NCI-H524 treated with DMSO at 0.1 percent for 48 hours (cell line): ENCODE results near the gene DPEP3.
A peak's percentile ranks its signal among the peaks of the same experiment; 100 is the strongest.
"Not testable (repeated sequence)": the region's sequence is repeated elsewhere in the genome, so short reads cannot be mapped to it uniquely, and the experiment has no call there.

Experiments used
- DNase-seq: peaks from one replicate; lab custom pipeline; 2025; lab: John Stamatoyannopoulos, UW

DPEP3 gene

DNA sequence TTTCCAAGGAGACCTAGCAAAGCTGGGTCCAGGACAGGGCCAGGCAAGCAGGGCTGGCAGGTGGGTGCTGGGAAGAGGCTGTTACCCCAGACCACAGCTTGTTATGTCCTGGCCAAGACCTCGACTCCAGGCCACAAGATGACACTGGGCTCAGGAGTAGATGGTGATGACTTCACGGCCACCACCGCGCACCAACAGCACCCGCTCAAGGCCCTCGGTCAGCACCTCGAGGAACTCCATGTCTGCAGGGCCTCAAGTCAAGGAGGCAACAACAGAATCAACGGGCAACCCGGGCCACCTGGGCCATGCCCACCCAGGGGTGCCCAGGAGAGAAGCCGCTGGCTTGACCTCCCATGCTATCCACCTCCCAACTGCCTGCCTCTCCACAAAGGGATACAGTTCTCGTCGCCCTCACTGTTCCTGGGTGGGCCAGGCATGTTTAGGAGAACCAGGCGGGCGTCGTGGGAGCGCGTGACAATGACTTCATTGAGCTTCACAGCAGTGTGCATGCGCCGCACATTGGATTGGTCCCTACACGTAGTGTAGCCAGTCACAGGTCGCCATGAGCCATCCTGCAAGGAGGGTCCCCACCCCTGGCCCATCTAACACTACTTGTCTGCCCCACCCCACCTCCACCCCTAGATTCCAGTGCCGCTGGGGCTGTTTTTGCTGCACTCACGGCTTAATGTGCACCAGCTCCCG lies 35.5 kb downstream of the DPEP3 start:
- no peak for DNase-seq

DNA sequence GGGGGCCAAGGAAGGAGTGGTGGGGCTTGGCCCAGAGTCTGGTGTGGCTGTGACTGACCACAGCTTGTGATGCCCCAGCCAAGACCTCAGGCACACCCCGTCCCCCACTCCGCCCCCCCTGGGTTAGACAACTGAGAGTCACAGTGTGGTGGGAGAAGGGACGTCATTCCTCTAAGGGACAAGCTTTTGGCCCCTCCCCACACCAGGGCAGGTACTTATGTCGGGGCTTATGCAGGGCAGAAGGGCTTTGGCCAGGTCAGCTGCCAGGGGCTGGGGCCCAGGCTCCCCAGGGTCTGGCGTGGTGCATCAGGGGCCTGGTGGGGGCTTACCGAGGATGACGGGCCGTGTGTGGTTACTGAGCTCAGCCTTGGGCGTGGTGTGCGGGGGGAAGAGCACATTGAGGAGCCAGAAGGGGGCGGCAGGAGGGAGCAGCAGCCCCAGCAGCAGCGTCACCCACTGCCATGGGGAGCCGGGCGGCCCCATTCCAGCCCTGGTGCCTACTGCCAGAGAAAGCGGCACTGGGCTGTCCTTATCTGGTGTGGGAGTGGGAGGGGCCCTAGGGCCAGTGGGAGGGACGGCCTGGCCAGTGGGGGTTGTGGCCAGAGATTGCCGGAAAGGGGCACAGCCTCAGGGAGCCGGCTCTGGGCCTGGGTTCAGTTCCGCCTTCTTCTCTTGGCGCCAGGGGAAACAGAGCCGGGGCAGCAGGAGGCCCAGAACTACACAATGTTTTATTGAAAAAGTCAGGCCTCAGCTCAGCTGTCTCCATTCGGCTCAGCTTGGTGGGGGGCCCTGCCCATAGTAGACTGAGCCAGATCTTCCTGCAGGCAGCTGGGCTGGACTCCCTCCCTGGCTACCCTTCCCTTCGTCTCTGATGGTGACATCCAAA lies 36.4 kb downstream of the DPEP3 start, which contains the start of gene LCAT:
Gene LCAT (minus strand): TSS at position 502 of the 886 bp plus-strand sequence. CDS start 19 bp downstream, at position 483.
- no peak for DNase-seq

DNA sequence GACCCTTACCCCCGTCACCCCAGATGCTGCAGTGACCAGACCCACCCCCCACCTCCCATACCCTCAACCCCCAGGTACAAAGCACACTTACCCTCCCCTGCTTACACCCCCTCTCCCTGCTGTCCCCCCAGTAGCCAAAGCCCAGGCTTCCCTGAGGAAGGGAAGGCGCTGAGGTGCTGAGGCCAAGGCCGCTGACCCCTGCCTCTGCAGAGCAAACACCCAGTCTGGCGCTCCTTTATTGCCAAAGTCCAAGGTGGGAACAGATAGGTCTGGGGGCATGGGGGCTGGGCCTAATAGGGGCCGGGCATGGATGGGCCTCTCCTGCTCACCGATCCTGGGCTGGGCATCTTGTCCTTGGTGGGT lies 37.1 kb downstream of the DPEP3 start:
- DNase-seq: no peak

DNA sequence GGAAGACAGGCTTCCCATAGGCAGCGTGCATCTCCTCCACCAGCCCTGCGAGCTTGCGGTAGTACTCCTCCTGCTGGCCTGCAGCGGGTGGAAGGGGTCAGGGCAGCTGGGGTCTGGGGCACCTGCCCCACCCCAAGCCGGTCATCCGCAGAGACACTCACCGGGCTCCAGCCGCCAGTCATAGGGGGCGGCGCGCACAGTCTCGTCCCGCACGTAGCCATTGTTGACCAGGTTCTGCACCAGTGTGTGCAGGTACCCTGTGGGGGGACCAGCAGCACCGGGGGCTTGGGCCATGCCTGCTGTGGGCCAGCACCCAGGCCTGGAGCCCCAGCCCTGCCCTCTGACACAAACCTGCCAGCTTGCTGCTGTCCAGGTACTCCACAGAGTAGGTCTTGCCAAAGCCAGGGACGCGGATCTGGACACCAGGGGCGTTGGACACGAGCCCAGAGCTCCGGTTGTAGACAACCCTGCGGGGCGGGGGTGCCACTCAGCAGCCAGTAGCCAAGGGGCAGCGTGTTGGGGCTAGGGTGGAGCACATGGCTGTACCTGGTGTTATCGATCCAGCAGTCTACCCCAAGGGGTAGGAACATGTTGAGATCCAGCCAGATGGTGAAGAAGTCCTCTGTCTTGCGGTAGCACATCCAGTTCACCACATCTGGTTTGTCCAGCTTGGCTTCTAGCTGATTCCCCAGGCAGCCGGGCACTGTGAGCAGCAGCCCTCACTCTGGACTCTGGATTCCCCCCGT lies 37.6 kb downstream of the DPEP3 start:
- no peak for DNase-seq

DNA sequence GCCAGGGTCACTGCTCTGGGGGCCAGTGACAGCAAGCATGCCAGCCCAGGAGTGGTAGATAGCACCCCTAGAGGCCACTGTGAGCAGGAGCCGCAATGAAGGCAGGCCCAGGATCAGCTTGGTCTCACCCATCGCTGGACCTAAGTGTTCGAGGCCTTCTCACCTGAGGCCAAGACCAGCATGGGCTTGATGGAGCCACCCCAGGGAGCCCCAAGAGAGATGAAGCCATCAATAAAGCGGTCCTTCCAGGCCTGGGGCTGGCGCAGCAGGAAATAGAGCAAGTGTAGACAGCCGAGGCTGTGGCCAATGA lies 38.1 kb downstream of the DPEP3 start:
- no peak for DNase-seq

DNA sequence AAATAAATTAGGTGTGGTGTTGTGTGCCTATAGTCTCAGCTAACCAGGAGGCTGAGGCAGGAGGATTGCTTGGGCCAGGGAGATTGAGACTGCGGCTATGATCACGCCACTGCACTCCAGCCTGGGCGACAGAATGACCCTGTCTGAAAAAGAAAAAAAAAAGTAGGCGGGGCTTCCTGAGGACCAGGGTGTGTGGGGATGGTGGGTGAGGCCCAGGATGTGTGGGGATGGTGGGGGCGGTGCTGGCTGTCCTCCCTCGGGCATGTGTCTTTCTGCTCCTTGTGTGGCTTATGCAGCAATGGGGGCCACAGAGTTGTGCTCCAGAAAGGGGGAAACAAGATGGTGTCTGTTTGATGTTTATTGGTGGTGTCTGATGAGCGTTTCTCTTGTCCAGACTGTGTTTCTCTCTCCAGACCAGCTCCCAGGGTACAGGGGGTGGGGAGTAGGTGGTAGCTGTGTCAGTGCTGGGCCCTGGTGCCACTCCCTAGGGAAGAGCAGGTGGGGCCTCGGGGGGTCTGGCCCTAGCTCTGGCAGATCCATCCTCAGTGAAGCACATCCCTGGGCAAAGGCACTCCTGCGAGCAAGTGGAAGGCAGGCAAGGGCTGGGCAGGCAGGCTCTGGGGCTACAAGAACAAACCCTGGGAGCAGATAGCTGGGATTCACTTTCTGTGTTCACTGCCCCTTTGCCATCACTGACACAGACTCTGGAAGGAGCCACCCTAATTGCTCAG lies 38.7 kb downstream of the DPEP3 start:
- DNase-seq: no peak

DNA sequence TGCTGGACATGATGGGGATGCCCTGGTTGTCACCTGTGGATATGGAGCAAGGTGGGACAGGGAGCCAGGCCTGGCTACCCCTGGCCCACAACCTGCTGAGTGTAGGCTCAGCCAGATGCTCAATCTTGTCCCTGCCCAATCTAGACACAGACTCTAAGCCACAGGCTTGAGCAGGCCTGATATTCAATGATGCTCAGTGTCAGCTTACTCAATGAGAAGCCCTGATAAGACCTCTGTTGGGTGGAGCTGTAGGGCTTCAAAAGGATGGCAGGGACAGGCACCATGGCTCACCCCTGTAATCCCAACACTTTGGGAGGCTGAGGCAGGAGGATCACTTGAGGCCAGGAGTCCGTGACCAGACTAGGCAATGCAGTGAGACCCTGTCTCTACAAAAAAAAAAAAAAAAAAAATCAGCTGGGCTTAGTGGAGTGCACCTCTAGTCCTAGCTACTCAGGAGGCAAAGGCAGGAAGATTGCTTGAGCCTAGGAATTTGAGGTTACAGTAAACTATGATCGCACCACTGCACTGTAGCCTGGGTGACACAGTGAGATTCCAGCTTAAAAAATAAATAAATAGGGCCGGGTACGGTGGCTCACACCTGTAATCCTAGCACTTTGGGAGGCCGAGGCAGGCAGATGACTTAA lies 39.7 kb downstream of the DPEP3 start:
- no peak for DNase-seq

DNA sequence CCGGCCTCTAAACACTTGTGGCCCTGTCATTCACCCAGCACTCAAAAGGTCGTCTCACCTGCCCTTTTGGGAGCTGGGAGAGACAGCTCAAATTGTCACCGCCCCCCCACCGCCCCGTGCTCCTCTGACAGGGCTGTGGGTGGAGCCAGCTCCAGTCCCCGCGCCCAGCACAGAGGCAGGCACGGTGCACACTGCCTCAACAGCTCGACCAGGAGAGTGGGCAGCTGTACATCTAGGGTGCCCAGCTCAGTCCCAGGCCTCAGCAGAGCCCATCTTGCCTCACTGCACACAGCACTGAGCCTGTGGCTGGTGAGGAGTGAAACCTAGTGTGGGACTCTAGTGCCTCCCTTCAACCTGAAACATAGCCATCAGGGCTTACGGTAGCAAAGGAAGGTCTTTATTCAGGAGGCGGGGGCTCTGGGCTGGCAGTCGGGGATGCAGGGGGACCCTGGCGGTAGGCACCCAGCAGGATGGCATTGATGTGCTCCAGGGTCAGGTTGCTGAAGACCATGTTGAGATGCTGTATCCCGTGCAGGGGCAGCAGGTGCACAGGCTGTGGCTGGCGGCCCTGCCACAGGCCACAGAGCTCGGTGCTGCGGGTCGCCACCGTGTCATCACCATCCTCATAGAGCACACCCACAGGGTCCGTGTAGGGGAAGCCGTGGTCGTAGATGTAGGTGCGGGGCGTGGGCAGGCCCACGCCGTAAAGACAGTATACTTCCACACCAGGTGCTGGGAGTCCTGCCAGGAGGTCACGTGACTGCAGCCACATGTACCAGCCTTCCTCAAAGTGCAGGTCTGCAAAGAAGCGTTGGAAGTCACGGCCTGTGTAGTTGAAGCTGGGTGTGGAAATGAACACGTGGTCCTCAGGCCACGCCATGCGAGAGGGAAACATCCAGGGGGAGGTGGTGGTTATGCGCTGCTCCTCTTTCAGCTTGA lies 40.5 kb downstream of the DPEP3 start:
- no peak for DNase-seq

DNA sequence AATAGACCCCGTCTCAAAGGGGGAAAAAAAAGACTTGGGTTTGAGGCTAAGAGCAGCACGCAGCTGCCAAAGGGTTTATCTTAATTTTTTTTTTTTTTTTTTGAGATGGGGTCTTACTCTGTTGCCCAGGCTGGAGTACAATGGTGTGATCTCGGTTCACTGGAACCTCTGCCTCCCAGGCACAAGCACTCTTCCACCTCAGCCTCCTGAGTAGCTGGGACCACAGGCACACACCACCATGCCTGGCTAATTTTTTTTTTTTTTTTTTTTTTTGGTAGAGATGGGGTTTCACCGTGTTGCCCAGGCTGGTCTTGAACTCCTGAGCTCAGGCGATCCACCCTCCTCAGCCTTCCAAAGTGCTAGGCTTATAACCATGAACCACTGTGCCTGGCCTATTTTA lies 42.6 kb downstream of the DPEP3 start:
- not testable (repeated sequence) for DNase-seq

DNA sequence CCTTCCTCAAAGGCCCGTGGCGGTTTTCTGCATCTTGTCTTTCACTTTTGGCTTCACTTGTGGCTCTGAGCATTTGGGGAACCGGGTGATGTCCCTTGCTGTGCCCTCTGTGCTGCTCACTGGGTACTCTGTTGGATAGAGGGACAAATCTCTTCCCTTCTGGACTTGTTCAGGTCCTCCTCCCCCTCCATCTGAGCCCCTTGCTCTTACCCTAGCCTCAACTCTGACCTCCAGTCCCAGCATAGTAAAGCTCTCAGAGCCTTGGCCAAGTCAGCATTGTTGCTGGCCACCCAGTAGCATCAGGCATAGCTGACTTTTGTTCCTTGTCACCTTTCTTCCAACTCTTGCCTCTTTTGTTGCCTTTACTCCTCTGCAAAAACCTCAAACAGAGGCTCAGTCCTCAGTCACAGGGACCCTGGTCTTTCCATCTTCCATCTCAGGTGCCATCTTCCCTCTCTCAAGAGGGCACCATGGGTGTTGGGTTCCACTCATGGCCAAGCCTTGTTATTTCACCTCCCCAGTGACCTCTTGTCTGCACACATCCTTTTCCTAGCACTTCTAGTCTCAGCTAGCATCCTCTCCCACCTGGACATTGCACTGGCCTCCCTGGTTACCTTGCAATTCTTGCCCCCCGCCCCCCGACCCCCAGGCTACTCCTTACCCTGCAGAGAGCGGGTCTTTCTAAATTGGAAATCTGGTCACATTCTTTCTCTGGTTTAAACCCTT lies 43.3 kb downstream of the DPEP3 start:
- no peak for DNase-seq

DNA sequence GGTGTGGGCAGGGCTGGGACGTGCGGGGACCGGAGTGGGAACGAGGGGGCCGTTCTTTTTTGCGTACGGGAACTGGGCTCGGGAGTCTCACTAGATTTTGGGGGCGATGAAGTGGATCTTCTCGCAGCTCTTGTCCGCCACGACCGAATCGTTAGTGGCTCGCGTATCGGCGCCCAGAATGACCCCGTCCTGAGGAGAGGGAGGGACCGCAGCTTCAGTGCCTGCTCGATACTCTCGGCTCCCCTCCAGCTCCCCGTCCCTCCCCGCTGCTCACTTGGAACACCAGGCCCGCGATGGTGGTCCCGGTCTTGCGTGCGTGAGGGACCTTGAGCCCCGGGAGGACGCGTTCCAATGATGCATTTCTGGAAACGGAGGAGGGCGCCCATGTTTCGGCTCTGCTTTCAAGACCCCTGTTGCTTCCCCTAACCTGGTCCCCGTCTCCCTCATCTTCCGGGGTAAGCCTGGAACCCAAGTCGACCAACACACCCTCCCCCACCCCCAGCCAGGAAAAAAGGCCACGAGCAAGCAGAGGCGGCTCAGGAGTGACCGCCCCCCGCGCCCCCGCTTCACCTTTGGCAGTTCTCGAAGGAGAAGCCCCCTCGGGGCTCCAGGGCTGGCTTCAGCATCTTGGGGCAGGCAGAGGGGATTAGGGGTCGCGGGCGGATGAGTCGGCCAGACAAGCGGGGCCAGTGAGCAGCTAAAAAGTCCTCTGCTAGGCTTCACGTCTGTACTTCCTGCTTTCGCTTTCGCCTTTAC lies 44.0 kb downstream of the DPEP3 start, which contains the start of gene PSMB10:
Gene PSMB10 (minus strand): TSS at position 727 of the 756 bp plus-strand sequence. CDS start 101 bp downstream, at position 626.
- DNase-seq: no peak

DNA sequence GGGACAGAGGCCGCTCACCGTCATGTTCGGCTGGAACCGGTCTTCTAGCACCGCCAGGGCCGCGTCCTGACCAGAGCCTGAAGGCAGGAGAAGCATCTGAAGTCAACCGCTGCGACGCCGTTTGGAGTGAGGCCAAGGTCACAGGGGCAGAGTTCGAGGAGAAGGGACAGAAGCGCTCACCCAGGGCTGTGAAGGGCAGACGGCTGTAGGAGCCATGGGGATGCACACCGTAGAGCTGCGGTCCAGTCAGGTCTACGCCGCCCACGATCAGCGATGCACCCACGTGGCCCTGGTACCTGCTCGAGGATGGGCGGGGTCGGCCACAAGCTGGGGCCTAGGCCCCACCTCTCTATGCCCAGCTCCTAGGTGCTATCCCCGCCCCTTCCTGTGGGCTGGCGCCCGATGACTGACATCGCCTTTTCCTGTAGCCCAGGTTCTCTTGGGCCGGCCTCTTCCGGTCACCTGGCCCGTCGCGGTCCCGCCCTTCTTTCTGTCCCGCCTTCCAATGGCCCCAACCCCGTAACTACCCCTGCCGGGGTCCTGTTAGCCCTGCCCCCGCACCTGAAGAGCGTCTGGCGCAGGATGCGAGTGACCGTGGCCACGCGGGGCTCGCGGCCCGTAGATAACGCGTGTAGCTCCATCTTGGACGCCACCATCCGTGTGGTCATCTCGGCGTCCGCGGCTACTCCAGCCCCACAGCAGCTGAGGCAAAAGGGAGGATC lies 44.7 kb downstream of the DPEP3 start:
- DNase-seq: peak; percentile 88

DNA sequence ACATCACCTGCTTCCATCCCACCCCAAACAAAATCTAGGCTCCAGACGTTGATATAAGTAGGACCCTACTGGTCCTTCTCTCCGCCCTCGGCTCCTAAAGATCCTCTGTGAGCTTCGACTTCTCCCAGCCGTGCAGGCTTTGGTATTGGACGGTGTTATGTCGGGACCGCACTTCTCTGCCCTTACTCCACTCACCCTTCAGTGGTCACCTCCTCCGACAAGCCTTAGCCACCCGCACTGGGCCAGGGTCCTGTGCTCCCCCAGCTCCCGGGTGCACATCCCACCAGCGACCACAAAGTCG lies 45.2 kb downstream of the DPEP3 start:
- no peak for DNase-seq

DNA sequence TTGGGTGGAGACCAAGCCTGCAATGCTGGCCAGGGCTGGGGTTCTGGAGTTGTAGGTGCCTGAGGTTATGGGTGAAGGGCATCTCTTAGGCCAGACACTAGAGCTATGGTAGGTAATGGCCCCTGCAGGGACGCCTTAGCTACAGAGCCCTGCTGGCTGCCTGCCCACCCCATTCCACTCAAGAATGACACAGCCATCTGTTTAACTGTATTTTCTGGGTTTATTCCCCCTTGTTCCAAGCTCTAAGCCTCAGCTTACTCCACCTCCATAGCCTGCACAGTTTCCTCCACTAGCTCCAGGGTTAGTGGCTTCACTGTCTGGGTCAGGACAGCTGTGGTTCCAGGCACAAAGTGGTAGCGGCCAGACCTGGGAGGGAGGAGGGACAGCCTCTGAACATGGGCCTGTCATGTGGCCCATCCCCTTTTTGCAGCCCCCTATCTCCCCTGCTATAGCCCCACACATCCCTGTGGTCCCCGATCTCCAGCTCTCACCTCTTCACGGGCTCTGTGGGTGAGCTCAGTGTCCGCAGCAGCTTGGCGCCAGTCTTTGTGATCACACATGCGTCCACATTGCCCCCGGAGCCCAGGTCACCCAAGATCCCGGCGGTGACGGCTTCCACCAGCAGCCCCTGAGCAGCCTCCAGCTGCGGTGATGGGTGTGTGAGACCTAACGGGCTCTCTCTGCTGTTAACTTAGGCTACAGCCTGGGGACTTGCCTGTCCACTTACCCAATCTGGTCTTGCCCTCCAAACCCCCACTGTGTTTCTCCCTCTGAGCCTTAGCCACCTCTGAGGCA lies 45.8 kb downstream of the DPEP3 start:
- peak; percentile 64 for DNase-seq

DNA sequence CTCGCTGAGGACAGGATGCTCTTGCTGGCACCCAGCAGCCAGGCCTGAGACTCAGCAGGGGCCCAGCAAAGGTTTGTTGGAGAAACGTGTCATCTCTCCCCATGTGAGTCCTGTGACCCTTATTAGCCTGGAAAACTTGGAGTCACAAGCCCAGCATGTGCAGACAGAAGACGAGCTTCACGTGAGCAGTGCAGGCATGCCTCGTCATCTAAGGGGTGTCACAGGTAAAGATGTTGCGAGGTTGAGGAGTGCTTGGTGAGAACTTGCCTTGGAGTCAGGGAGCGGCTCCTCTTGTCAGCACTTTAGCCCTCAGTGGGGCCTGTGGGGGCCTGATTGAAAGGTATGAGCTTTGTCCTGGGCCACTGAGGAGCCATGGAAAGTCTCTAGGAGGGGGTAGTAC lies 46.5 kb downstream of the DPEP3 start:
- no peak for DNase-seq

DNA sequence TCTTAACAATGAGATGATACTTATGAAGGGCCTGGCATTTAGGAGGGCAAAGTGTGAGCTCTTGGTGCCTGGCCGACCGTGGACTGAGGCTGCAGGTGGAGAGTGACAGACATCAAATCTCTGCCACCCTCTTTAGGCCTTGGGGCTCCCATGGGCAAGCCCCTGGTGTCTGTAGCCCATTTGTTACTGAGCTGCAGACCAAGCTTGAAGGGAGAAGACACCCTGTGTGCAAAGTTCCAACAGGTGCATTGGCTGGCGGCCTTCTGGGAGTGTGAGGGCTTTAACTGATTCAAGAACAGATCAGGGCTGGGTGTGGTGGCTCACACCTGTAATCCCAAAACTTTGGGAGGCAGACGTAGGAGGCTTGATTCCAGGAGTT lies 47.8 kb downstream of the DPEP3 start:
- no peak for DNase-seq

DNA sequence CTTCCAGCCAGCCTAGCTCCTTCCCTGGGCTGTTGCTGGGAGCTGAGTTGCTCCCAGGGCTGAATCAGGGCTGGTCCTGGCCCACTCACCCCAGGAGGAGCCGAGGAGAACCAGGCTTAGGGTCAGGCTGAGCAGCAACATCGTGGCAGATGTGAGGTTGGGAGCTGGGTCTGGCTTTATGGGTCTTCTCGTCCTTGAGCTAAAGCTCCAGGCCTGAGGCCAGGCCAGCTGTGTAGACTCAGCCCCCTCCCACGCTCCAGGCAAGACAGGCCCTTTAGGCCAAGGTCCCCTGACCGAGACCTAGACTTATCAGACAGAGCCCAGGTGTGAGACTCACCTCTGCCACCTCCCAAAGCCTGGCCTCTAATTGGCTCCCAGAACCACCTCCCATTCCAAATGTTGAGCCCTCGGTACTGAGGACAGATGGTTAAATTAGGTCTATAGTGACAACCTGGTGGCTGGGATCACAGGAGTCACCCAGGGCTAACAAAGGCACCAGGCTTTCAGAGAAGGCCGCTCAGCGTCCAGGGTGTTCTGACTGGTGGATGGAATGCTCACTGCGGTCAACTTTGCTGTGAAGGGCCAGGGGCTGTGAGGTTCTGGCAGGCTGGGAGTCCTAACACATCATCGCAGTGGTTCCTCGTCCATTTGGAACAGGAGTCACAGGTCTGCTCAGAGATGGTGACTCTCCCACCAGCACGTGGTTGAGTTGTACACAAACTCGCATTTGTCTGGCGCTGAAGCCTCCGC lies 48.4 kb downstream of the DPEP3 start, which contains the start of gene CTRL:
Gene CTRL (minus strand): TSS at position 151 of the 750 bp plus-strand sequence. CDS start 10 bp downstream, at position 141.
- no peak for DNase-seq
